NCI-H1105 (cell line): ENCODE results near the gene EFL1.
"Not testable (repeated sequence)": the region's sequence is repeated elsewhere in the genome, so short reads cannot be mapped to it uniquely, and the experiment has no call there.

ENCODE experiments used
- DNase-seq: peaks from one replicate; lab custom pipeline; 2025; lab: John Stamatoyannopoulos, UW

Gene EFL1

GRCh38 chr15:82196353-82196752, 66.2 kb downstream of the EFL1 start:
- no peak for DNase-seq

- DNase-seq = not testable (repeated sequence)
Observed at GRCh38 chr15:82195818-82196217, 66.7 kb downstream of the EFL1 start.

GRCh38 chr15:82194488-82194887, 68.0 kb downstream of the EFL1 start:
- DNase-seq = not testable (repeated sequence)

DNA sequence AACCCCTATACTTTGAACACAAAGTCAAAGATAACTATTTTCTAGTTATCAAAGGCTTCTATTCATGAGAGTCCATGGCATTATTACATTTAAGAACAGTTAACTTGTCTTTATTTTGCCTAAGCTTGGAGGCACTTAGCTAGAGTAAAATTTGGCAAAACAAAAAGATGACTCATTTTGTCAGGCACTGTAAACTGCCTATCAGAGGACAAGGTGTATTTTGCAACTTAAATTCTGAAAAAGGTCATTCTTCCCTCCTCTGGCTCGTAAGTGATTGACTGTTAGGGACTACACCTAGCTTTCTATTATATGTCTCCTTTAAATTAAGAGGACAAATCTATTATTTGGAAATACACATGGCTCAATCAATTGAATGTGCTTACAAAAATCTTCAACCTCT, 69.1 kb downstream of the EFL1 start:
- DNase-seq = not testable (repeated sequence)

DNA sequence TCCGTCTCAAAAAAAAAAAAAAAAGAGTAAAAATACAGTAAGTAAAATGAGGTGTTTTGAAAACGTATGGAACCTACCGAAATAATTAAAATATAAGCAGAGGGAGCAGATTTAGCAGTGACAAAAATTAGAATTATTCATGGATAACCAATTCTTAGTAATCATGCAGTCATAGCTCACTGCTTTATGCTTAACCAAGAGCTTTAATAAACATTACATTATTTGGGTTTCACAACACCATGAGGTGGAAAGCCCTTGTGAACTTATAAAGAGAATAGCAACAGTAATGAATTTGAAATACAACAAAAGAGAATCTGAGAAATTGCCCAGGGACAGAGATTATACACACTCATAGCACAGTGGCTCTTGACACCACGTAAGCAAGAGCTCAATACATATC, 70.1 kb downstream of the EFL1 start:
- DNase-seq = not testable (repeated sequence)

- DNase-seq = no peak
Observed at GRCh38 chr15:82186719-82187406, 75.7 kb downstream of the EFL1 start.

DNA sequence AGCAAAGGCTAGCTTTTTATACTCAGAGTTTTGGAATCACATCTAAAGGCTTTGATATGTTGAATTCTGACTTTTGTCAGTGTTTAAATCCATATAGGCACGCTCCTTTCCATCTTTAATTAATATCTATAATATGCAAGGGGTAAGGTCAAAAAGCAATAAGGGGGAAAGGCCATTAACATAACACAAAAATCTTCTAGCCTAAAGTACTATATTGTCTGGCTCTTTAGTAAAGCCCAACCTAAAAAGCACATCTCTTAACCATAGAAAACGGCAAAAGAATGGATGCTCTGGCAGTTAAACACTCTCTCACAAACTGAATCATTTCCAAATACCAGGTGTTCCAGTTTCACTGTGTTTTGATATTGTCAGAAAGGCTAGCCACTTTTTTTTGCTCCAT, 76.4 kb downstream of the EFL1 start:
- DNase-seq = no peak

DNA sequence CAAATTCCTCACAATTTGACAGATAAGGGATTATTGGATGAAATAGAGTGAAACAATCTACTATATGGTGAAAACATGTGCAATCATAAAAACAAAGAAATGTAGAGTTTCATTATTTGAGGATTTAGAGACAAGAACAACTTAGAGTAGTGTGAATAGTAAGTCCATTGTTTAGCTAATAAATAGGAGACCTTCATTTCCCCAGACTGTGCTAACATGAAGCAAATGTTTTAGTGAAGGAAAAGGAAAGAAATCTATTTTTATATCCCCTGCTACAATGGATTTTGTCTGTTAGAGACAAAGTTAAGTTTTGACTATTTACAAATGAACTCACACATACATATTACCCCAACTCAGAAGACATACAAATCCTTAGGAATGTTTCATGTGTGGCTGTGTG, 77.8 kb downstream of the EFL1 start:
- no peak for DNase-seq

DNA sequence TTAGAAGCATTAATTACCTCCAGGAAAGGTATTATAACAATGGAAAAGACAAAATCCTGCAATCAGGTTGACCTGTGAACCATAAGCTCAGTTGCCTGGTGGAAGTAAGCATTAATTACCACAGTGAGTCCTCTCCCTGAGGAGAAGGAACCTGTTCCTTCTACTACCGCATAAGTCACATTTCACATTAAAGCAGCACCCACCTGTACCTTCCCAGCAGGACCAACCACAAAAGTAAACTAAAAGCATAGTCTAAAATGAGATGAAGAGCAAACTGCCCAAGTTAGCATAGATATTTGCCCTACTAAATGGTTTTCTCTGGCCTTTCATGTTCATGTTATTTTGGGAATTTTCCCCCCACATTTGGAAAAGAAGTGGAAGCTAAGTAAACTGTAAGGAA, 78.2 kb downstream of the EFL1 start:
- no peak for DNase-seq

GRCh38 chr15:82183121-82184031, 79.2 kb downstream of the EFL1 start:
- no peak for DNase-seq

DNA sequence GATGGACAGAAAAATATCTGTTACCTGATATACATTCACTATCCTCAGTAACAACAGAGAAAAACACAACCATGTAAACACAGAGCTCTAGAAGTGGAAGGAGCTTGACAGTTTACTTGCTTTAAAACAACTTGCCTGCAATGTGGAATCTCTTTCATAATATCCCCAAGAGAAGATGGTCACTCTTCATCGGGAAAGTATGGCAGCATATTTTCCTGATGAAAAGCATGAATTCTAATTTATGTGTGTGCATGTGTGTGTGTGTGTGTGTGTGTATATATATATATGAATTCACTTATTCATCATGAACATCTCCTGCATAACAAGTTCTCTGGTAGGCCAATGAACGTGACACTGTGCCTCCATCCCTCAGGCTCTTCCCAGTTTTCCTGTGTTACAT, 81.2 kb downstream of the EFL1 start:
- no peak for DNase-seq

GRCh38 chr15:82178061-82178460, 84.5 kb downstream of the EFL1 start:
- DNase-seq = no peak

GRCh38 chr15:82177291-82178010, 85.1 kb downstream of the EFL1 start:
- no peak for DNase-seq

- no peak for DNase-seq
Observed at GRCh38 chr15:82176542-82176941, 86.0 kb downstream of the EFL1 start.

DNA sequence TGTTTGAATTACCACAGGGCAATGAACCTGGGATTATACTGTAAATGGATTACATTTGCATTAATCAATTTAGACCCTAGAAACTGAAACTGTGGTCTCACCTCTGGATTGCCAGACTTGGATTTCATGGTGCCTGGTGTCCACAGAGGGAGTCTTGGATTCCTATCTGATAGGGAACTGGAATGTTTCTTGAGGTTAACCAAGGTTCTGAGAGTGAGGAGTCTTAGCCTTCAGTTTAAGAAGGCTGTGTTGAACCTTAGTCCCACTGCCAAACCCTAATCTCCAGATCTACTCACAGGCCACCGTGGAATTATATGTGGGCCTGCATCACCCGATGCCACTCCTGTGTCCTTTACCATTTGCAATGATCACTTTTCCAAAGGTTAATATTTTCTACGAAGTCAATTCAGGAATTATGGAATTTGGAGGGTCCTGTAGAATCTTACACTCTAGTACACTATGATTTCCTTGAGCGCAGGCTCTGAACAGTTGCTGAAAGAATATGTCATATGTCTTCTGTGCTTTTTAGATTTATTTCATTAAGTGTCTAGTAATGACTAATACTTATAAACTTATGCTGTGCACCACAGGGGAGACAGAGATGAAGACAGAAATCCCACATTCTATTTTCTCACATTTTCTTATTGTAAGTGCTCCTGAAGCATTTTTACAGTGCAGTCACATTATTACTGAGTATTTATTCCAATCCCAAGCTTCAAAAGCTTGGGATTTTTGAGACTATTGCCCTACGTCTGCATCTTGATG, 87.9 kb downstream of the EFL1 start:
- no peak for DNase-seq

GRCh38 chr15:82173108-82173507, 89.4 kb downstream of the EFL1 start:
- DNase-seq = no peak

- DNase-seq = no peak
Observed at GRCh38 chr15:82172506-82172905, 90.0 kb downstream of the EFL1 start.

DNA sequence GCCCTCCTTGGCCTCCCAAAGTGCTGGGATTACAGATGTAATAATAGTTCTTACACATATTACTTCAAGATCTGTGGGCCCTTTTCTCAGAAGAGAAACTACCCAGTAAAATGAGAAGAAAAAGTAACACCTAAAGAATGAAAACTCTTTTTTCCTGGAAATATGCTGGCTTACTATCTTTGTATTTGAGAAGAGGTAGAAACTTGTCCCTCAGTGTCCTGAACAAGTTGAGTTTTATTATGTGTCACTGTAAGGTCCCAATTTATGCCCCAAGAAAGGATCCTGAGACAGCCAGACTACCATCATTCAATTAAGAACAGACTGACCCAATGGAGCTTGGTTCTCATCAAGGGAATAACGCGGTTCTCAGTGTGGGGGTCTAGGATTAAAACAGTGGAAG, 93.8 kb downstream of the EFL1 start:
- DNase-seq = no peak

- no peak for DNase-seq
Observed at GRCh38 chr15:82168296-82168695, 94.2 kb downstream of the EFL1 start.

DNA sequence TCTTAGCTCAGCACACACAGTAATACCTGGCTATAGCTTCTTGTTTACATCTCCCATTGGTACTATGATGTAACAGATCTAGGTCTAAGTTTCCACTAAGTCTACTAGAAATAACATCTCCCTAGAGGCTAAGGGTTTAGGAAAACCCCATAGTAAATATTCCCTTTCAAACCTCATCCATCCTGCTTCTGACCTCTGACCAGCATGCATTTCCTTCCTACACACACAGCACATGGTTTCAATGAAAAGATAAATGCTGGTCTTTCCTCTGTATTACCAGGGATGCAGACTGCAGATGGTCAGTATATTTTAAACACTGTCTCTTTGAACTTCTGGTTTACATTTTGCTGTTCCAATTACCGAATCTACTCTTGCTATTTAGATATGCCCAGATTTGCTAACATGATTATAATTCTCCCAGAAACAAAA, 96.6 kb downstream of the EFL1 start:
- DNase-seq = no peak

- no peak for DNase-seq
Observed at GRCh38 chr15:82159922-82160321, 102.6 kb downstream of the EFL1 start.

DNA sequence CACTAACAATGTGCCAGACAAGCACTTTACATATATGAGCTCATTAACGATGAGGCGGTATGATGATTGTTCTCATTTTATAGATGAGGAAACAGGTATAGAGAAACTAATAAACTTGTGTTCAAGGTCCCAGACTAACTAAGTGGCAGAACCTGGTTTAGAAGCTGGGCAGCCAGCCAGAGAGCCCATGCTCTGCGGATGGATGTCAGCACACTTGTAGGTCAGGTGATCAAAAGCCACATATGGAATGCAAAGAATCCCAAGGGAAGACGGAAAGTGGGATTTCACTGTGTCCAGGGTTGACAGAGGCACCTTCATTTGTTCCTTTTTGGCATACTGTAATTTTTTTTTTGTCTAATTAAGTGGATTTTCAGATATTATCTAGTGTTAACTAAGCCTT, 103.7 kb downstream of the EFL1 start:
- DNase-seq = no peak
